HEK293 (cell line): ENCODE results near the gene CTNNBL1.
A peak's percentile ranks its signal among the peaks of the same experiment; 100 is the strongest.

Experiments used
- CTCF ChIA-PET: fragments of 350-600 bp; formaldehyde crosslinking; extraction: SDS; loops from one replicate; lab custom pipeline; 2021; ENCODE audit warnings: antibody characterized with exemption; lab: Yijun Ruan, JAX
- POLR2A ChIA-PET: fragments of 300-600 bp; formaldehyde crosslinking; extraction: SDS; loops from one replicate; lab custom pipeline; 2020; ENCODE audit warnings: antibody characterized with exemption, inconsistent platforms; lab: Yijun Ruan, JAX
- H3K27ac ChIP-seq: fragments of 200-500 bp; sonication (Bioruptor generic); 2 replicates; pipeline ENCODE4 v1.5.1; 2014; ENCODE audit warnings: low read depth, low read length, control low read depth, inconsistent platforms; ENCODE audit errors: extremely low read depth
- H3K36me3 ChIP-seq, 2 experiments: fragments of 200-500 bp in 1 of 2; sonication (Bioruptor generic) in 1 of 2; 1 replicate in 1 of 2; 2 replicates in 1 of 2; pipeline ENCODE4 v1.5.1; 2014 to 2017; ENCODE audit warnings: inconsistent platforms in 2 of 2, low read length in 2 of 2; ENCODE audit not compliant: control insufficient read depth in 2 of 2, insufficient read depth in 1 of 2
- H3K4me1 ChIP-seq: fragments of 200-500 bp; sonication (Bioruptor generic); 2 replicates; pipeline ENCODE4 v1.5.1; 2014; ENCODE audit warnings: mild to moderate bottlenecking, low read length, inconsistent platforms; ENCODE audit not compliant: control insufficient read depth, insufficient read depth
- H3K4me3 ChIP-seq: 2 replicates; pipeline ENCODE4 v1.5.1; 2011; ENCODE audit warnings: low read depth, mild to moderate bottlenecking, control low read depth, low read length, moderate library complexity
- H3K9me3 ChIP-seq: fragments of 200-500 bp; sonication (Bioruptor generic); 2 replicates; pipeline ENCODE4 v1.5.1; 2014; ENCODE audit warnings: low read depth, low read length, inconsistent platforms; ENCODE audit not compliant: control insufficient read depth, insufficient read depth
- FEZF1 ChIP-seq: fragments of 450-650 bp; formaldehyde crosslinking; IDR thresholded peaks from 2 replicates; pipeline ENCODE4 v1.5.1; 2016; ENCODE audit warnings: missing biosample characterization, missing genetic modification characterization
- GLIS1 ChIP-seq: fragments of 450-650 bp; formaldehyde crosslinking; IDR thresholded peaks from 2 replicates; pipeline ENCODE4 v1.5.1; 2016; ENCODE audit warnings: missing biosample characterization, missing genetic modification characterization
- HOXA7 ChIP-seq: sonication (generic); formaldehyde crosslinking; IDR thresholded peaks from 2 replicates; pipeline ENCODE4 v1.8.1; 2022; ENCODE audit warnings: missing genetic modification reagents, borderline replicate concordance
- KLF16 ChIP-seq: fragments of 450-650 bp; formaldehyde crosslinking; IDR thresholded peaks from 2 replicates; pipeline ENCODE4 v1.5.1; 2017; ENCODE audit warnings: missing biosample characterization, missing genetic modification characterization
- RBAK ChIP-seq: fragments of 450-650 bp; formaldehyde crosslinking; IDR thresholded peaks from 2 replicates; pipeline ENCODE4 v1.5.1; 2016; ENCODE audit warnings: missing biosample characterization, missing genetic modification characterization
- REST ChIP-seq: fragments of 450-650 bp; formaldehyde crosslinking; IDR thresholded peaks from 2 replicates; pipeline ENCODE4 v1.5.1; 2016; ENCODE audit warnings: missing biosample characterization, missing genetic modification characterization
- ZBTB44 ChIP-seq: fragments of 450-650 bp; IDR thresholded peaks from 2 replicates; pipeline ENCODE4 v1.5.1; 2018; ENCODE audit warnings: missing biosample characterization, mild to moderate bottlenecking, missing genetic modification characterization
- ZNF157 ChIP-seq: fragments of 450-650 bp; formaldehyde crosslinking; IDR thresholded peaks from 2 replicates; pipeline ENCODE4 v1.5.1; 2016; ENCODE audit warnings: missing biosample characterization, missing genetic modification characterization
- ZNF394 ChIP-seq: fragments of 450-650 bp; formaldehyde crosslinking; IDR thresholded peaks from 2 replicates; pipeline ENCODE4 v1.5.1; 2016; ENCODE audit warnings: missing biosample characterization, missing genetic modification characterization, mild to moderate bottlenecking, moderate library complexity, borderline replicate concordance
- ZNF433 ChIP-seq: fragments of 450-650 bp; formaldehyde crosslinking; IDR thresholded peaks from 2 replicates; pipeline ENCODE4 v1.5.1; 2016; ENCODE audit warnings: missing biosample characterization, missing genetic modification characterization, low read depth
- ZNF510 ChIP-seq: fragments of 450-650 bp; formaldehyde crosslinking; IDR thresholded peaks from 2 replicates; pipeline ENCODE4 v1.5.1; 2018; ENCODE audit warnings: mild to moderate bottlenecking, missing genetic modification characterization, missing biosample characterization; ENCODE audit not compliant: insufficient replicate concordance
- ZNF514 ChIP-seq: fragments of 450-650 bp; formaldehyde crosslinking; IDR thresholded peaks from 2 replicates; pipeline ENCODE4 v1.5.1; 2016; ENCODE audit warnings: missing biosample characterization, missing genetic modification characterization
- ZNF561 ChIP-seq: fragments of 450-650 bp; IDR thresholded peaks from 2 replicates; pipeline ENCODE4 v1.5.1; 2018; ENCODE audit warnings: missing biosample characterization, missing genetic modification characterization, borderline replicate concordance
- ZNF658 ChIP-seq: fragments of 450-650 bp; formaldehyde crosslinking; IDR thresholded peaks from 2 replicates; pipeline ENCODE4; 2016; ENCODE audit warnings: missing biosample characterization, missing genetic modification characterization
- ZNF664 ChIP-seq: fragments of 450-650 bp; formaldehyde crosslinking; IDR thresholded peaks from 2 replicates; pipeline ENCODE4 v1.5.1; 2016; ENCODE audit warnings: missing biosample characterization, missing genetic modification characterization
- ZNF701 ChIP-seq: fragments of 450-650 bp; formaldehyde crosslinking; IDR thresholded peaks from 2 replicates; pipeline ENCODE4 v1.5.1; 2016; ENCODE audit warnings: missing biosample characterization, missing genetic modification characterization
- TF ChIP-seq, protein P1 (sequence below): fragments of 450-650 bp; formaldehyde crosslinking; IDR thresholded peaks from 2 replicates; pipeline ENCODE4 v1.5.1; 2016; ENCODE audit warnings: missing biosample characterization, missing genetic modification characterization
- TF ChIP-seq, protein P2 (sequence below): fragments of 450-650 bp; formaldehyde crosslinking; IDR thresholded peaks from 2 replicates; pipeline ENCODE4 v1.5.1; 2017; ENCODE audit warnings: missing biosample characterization, missing genetic modification characterization

Gene CTNNBL1

DNA sequence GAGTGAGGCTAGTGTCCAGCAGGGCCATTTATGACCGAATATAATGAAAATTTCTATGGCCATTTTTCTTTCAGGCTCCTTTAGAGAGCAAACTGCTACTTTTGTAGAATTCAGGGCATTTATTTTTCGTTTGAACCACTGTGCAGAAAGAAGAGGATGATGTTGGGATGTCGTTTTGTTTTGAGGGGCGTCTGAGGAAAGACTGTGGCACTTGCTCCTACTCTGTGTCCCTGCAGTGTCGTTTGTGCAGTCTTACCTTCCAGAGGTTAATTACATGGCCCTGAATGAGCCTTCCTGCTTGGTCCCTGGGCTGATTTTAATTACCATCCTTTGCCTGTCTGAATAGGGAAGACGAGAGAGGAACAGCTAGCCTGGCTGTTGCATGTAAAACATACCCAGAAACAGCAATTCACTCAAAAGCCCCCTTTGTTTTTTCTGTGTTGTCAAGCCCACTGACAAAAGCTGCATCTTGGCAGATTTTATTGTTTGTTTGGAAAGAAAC, 65.3 kb downstream of the CTNNBL1 start:
- H3K9me3 ChIP-seq, result no peaks in the 10 kb centered on the region
- POLR2A ChIA-PET, result no interaction called here
- no peak overlapping the region for H3K4me3 ChIP-seq
- peaks cover 0 to 15% of the 10 kb centered on the region in 2 experiments; a peak in 1 of 3 replicates for H3K36me3 ChIP-seq
- H3K4me1 ChIP-seq, result peaks cover 3% of the 10 kb centered on the region; the same call in 1 of the 2 replicates
- TF ChIP-seq GLIS1 (tag by site-specific recombination), result no peak
- no peak for TF ChIP-seq ZNF394 (tag by site-specific recombination)
- no peak overlapping the region for H3K27ac ChIP-seq
- CTCF ChIA-PET, result interaction anchor here (0.8 to 1.4 kb wide), 2 partner anchors 11 to 194 kb away, joined by 3 to 4 read pairs; no protein-coding TSS in a partner anchor

GRCh38 chr20:37759761-37760209, 66.0 kb downstream of the CTNNBL1 start:
- Histone ChIP-seq H3K27ac (no peak overlapping the region), H3K4me1 (peaks cover 3% of the 10 kb centered on the region; the same call in 1 of the 2 replicates), H3K9me3 (no peaks in the 10 kb centered on the region)
- POLR2A ChIA-PET, result no interaction called here
- CTCF ChIA-PET, result no interaction called here
- no peak for TF ChIP-seq KLF16
- no peak for TF ChIP-seq ZNF510 (tag by site-specific recombination)
- no peak for TF ChIP-seq ZNF664
- TF ChIP-seq ZNF514 (tag by site-specific recombination), result no peak
- TF ChIP-seq ZNF433, result no peak
- peak; percentile 71 for TF ChIP-seq FEZF1 (tag by site-specific recombination)
- no peak for TF ChIP-seq ZNF701 (tag by site-specific recombination)
- TF ChIP-seq ZNF561 (tag by site-specific recombination), result no peak
- TF ChIP-seq ZNF157 (tag by site-specific recombination), result no peak
- TF ChIP-seq RBAK (tag by site-specific recombination), result no peak
- no peak for TF ChIP-seq ZNF658 (tag by site-specific recombination)
- 0 out of 2 replicates have a peak, but pooled peaks have one; percentile 25 for TF ChIP-seq ZBTB44
- TF ChIP-seq REST (tag by site-specific recombination), result no peak
- TF ChIP-seq, protein P1, sequence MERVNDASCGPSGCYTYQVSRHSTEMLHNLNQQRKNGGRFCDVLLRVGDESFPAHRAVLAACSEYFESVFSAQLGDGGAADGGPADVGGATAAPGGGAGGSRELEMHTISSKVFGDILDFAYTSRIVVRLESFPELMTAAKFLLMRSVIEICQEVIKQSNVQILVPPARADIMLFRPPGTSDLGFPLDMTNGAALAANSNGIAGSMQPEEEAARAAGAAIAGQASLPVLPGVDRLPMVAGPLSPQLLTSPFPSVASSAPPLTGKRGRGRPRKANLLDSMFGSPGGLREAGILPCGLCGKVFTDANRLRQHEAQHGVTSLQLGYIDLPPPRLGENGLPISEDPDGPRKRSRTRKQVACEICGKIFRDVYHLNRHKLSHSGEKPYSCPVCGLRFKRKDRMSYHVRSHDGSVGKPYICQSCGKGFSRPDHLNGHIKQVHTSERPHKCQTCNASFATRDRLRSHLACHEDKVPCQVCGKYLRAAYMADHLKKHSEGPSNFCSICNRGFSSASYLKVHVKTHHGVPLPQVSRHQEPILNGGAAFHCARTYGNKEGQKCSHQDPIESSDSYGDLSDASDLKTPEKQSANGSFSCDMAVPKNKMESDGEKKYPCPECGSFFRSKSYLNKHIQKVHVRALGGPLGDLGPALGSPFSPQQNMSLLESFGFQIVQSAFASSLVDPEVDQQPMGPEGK (tag by site-specific recombination), result no peak
- TF ChIP-seq, protein P2, sequence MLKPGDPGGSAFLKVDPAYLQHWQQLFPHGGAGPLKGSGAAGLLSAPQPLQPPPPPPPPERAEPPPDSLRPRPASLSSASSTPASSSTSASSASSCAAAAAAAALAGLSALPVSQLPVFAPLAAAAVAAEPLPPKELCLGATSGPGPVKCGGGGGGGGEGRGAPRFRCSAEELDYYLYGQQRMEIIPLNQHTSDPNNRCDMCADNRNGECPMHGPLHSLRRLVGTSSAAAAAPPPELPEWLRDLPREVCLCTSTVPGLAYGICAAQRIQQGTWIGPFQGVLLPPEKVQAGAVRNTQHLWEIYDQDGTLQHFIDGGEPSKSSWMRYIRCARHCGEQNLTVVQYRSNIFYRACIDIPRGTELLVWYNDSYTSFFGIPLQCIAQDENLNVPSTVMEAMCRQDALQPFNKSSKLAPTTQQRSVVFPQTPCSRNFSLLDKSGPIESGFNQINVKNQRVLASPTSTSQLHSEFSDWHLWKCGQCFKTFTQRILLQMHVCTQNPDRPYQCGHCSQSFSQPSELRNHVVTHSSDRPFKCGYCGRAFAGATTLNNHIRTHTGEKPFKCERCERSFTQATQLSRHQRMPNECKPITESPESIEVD (tag by site-specific recombination), result peak; percentile 72
- no peak for TF ChIP-seq HOXA7
- TF ChIP-seq, all 188 proteins: peak for 3
- H3K36me3 ChIP-seq, result peaks cover 0 to 20% of the 10 kb centered on the region in 2 experiments; a peak in 1 of 3 replicates
- no peak overlapping the region for H3K4me3 ChIP-seq
